ENCODE data around the gene SUGP2. TPM values are rescaled to one million over a fixed set of nuclear protein-coding genes. Genes with fewer than 3 reads are reported as not detected.

The SUGP2 gene
- total RNA-seq, 1 donor from 2014 or later = 29.5 TPM

DNA sequence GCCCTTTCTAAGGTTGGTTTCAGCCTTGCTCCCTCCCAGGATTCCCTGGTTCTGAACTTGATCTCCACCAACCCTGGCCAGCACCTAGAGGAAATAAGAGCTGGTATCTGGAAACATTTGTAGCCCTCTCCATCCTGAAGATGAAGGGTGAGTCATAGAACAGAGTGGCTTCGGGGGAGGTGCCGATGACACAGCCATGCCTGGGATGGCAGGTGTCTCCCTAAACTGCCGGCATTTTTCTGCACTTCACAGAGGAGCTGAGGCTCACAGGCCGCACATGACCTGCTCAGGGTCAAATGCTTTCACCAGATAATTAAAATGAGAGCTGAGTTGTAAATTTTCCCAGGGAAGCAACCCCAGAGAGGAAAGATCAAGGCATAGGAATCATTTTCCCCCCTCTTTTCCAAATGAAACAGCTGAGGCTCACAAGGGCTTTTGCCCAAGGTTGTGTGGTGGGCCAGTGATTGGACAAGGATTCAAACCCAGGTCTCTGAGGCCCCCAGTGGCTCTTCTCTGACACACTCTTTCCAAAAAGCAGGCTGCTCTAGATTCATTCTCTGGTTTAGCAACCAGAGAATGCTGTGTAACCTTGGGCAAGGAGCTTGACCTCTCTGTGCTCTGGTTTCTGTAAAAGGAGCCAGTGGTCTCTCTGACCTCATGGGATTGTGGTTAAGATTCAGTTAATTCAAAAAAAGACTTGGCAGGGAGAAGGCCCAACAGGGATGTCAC is 29.3 kb upstream of the SUGP2 start:
- no peak overlapping the region for H3K4me3 ChIP-seq (ENCODE audit: low read depth, low read length)
- TF ChIP-seq CTCF (IDR thresholded peaks at IDR 0.05; ENCODE audit: insufficient read depth, low read length, poor library complexity, severe bottlenecking) = no peak
- peak; percentile 16 for DNase-seq (ENCODE audit: low read depth)
- no peaks in the 10 kb centered on the region for H3K36me3 ChIP-seq (ENCODE audit: control insufficient read depth, insufficient read depth, low read length)
- H3K27me3 ChIP-seq (ENCODE audit: control insufficient read depth, insufficient read depth, low read length) = no peaks in the 10 kb centered on the region

- no peaks in the 10 kb centered on the region for H3K36me3 ChIP-seq (ENCODE audit: control insufficient read depth, insufficient read depth, low read length)
- no peaks in the 10 kb centered on the region for H3K27me3 ChIP-seq (ENCODE audit: control insufficient read depth, insufficient read depth, low read length)
- no peak for TF ChIP-seq CTCF (IDR thresholded peaks at IDR 0.05; ENCODE audit: insufficient read depth, low read length, poor library complexity, severe bottlenecking)
- no peak overlapping the region for H3K4me3 ChIP-seq (ENCODE audit: low read depth, low read length)
- no peak for DNase-seq (ENCODE audit: low read depth)
Observed at GRCh38 chr19:19061506-19061905, 28.2 kb upstream of the SUGP2 start.

- H3K27me3 ChIP-seq (ENCODE audit: control insufficient read depth, insufficient read depth, low read length) = no peaks in the 10 kb centered on the region
Observed at GRCh38 chr19:19059837-19060611, 26.7 kb upstream of the SUGP2 start.

DNA sequence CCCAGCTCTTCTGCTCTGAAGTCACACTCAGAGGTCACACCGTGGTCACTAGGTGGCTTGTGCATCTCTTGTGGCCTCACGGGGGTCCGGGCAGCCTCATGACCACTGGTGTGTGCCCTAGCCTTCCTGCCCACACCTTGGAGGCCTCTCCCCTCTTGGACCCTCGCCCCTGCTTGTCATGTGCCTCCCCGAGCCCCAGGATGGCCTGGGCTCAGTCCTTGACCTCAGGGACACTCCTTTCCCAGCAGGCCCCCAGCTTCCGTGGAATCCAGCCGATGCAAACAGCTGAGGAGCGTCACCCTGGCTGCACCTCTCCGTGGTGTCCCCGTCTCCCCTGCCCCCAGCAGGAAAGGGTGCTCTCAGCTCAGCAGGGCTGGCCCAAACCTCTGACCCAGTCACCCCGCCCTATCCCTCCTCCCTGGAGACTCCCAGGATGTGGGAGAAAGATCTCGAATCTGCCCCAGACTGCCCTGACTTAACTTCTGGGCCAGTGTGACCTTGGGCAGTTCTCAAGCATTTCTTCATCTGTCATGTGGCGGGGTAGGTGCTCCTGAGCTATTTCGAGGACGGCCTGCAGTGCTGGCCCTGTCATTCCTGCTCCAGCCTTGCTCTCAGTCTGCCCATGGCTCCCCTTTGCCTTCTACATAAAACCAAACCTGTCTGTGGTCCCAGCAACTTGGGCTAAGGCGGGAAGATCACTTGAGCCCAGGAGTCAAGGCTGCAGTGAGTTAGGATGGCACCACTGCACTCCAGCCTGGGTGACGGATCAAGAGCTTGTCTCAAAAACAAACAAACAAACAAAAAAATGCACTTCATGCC is 25.9 kb upstream of the SUGP2 start:
- H3K27me3 ChIP-seq (ENCODE audit: control insufficient read depth, insufficient read depth, low read length) = no peaks in the 10 kb centered on the region
- H3K4me3 ChIP-seq (ENCODE audit: low read depth, low read length) = no peak overlapping the region
- H3K36me3 ChIP-seq (ENCODE audit: control insufficient read depth, insufficient read depth, low read length) = no peaks in the 10 kb centered on the region
- TF ChIP-seq CTCF (IDR thresholded peaks at IDR 0.05; ENCODE audit: insufficient read depth, low read length, poor library complexity, severe bottlenecking) = no peak
- no peak for DNase-seq (ENCODE audit: low read depth)

More at GRCh38 chr19:19059837-19060611, 26.7 kb upstream of the SUGP2 start:
- no peak overlapping the region for H3K4me3 ChIP-seq (ENCODE audit: low read depth, low read length)
- TF ChIP-seq CTCF (IDR thresholded peaks at IDR 0.05; ENCODE audit: insufficient read depth, low read length, poor library complexity, severe bottlenecking) = no peak
- H3K36me3 ChIP-seq (ENCODE audit: control insufficient read depth, insufficient read depth, low read length) = no peaks in the 10 kb centered on the region
- no peak for DNase-seq (ENCODE audit: low read depth)

- Histone ChIP-seq H3K4me3 (ENCODE audit: low read depth, low read length) (no peak overlapping the region), H3K27me3 (ENCODE audit: control insufficient read depth, insufficient read depth, low read length) (no peaks in the 10 kb centered on the region), H3K36me3 (ENCODE audit: control insufficient read depth, insufficient read depth, low read length) (no peaks in the 10 kb centered on the region)
- no peak for DNase-seq (ENCODE audit: low read depth)
- TF ChIP-seq CTCF (IDR thresholded peaks at IDR 0.05; ENCODE audit: insufficient read depth, low read length, poor library complexity, severe bottlenecking) = no peak
Observed at GRCh38 chr19:19057720-19058119, 24.4 kb upstream of the SUGP2 start.

All from kidney epithelial cell (primary cell).